ENCODE measurements around the gene MSH4. TPM values are rescaled to one million over a fixed set of nuclear protein-coding genes. Genes with fewer than 3 reads are reported as not detected.
A peak's percentile ranks its signal among the peaks of the same experiment; 100 is the strongest.
"Not testable (repeated sequence)": the region's sequence is repeated elsewhere in the genome, so short reads cannot be mapped to it uniquely, and the experiment has no call there.

MSH4 gene
- total RNA-seq, 1 donor from 2014 or later: 0.34 TPM

DNA sequence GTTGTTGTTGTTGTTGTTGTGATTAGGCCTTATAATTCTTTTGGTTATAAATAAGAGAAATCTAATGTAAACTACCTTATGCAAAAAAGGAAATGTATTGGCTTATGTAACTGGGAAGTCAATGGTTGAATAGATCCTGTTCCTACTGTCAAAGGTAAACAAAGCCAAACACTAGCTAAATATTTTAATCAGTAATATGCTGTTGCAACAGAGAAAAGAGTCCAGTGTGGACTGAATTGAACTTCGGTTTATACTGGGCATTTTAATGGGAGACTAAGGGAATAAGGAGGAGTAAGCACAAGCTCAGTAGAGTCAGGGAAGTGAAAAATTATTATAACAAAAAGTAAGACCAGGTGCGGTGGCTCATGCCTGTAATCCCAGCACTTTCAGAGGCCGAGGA, 15.4 kb downstream of the MSH4 start:
- Histone ChIP-seq H3K4me2 (ENCODE audit: low read length) (peak overlapping the region; percentile 10), H3K9me3 (ENCODE audit: insufficient read depth, low read depth, low read length) (no peaks in the 10 kb centered on the region), H3K36me3 (ENCODE audit: insufficient read depth, low read length) (no peaks in the 10 kb centered on the region), H3K79me2 (ENCODE audit: insufficient read depth, low read length) (no peaks in the 10 kb centered on the region), H3K27ac (ENCODE audit: low read depth, low read length) (no peak overlapping the region), H4K20me1 (ENCODE audit: insufficient read depth, low read length) (no peaks in the 10 kb centered on the region), H3K4me3 (ENCODE audit: insufficient read depth, low read depth, low read length) (no peak overlapping the region), H2AFZ (ENCODE audit: low read depth, low read length) (no peak overlapping the region), H3K27me3 (ENCODE audit: insufficient read depth, low read length) (no peaks in the 10 kb centered on the region), H3K4me1 (ENCODE audit: insufficient read depth, low read length) (peaks cover 6% of the 10 kb centered on the region), H3K9ac (ENCODE audit: low read length) (no peak overlapping the region)
- Mint-ChIP-seq H3K4me1 (ENCODE audit: low read depth, unreplicated experiment) (no peaks in the 10 kb centered on the region), H3K27me3 (ENCODE audit: low read depth, unreplicated experiment) (no peaks in the 10 kb centered on the region), H3K36me3 (ENCODE audit: low read depth, unreplicated experiment) (no peaks in the 10 kb centered on the region), H3K9me3 (ENCODE audit: unreplicated experiment) (no peaks in the 10 kb centered on the region), H3K4me3 (ENCODE audit: unreplicated experiment) (no peak overlapping the region), H3K27ac (ENCODE audit: unreplicated experiment) (no peak overlapping the region)
- DNase-seq (ENCODE audit: low read depth) (no peak), FAIRE-seq (no peak)
- TF ChIP-seq, protein P1, sequence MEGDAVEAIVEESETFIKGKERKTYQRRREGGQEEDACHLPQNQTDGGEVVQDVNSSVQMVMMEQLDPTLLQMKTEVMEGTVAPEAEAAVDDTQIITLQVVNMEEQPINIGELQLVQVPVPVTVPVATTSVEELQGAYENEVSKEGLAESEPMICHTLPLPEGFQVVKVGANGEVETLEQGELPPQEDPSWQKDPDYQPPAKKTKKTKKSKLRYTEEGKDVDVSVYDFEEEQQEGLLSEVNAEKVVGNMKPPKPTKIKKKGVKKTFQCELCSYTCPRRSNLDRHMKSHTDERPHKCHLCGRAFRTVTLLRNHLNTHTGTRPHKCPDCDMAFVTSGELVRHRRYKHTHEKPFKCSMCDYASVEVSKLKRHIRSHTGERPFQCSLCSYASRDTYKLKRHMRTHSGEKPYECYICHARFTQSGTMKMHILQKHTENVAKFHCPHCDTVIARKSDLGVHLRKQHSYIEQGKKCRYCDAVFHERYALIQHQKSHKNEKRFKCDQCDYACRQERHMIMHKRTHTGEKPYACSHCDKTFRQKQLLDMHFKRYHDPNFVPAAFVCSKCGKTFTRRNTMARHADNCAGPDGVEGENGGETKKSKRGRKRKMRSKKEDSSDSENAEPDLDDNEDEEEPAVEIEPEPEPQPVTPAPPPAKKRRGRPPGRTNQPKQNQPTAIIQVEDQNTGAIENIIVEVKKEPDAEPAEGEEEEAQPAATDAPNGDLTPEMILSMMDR (IDR thresholded peaks at IDR 0.05; ENCODE audit: insufficient read depth, low read depth, low read length): no peak
- no peak for TF ChIP-seq EZH2 (IDR thresholded peaks at IDR 0.05; ENCODE audit: insufficient read depth, low read length)

DNA sequence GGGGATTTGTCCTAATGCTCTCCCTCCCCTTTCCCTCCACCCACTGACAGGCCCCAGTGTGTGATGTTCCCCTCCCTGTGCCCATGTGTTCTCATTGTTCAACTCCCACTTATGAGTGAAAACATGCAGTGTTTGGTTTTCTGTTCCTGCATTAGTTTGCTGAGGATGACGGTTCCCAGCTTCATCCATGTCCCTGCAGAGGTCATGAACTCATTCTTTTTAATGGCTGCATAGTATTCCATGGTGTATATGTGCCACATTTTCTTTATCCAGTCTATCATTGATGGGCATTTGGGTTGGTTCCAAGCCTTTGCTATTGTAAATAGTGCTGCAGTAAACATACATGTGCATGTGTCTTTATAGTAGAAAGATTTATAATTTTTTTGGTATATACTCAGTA, 26.9 kb downstream of the MSH4 start:
- not testable (repeated sequence) for H3K4me1 Mint-ChIP-seq (ENCODE audit: low read depth, unreplicated experiment); H3K4me3 ChIP-seq (ENCODE audit: insufficient read depth, low read depth, low read length); H3K9me3 Mint-ChIP-seq (ENCODE audit: unreplicated experiment); H3K9me3 ChIP-seq (ENCODE audit: insufficient read depth, low read depth, low read length); H4K20me1 ChIP-seq (ENCODE audit: insufficient read depth, low read length); H3K27me3 Mint-ChIP-seq (ENCODE audit: low read depth, unreplicated experiment); H3K36me3 Mint-ChIP-seq (ENCODE audit: low read depth, unreplicated experiment); H3K4me1 ChIP-seq (ENCODE audit: insufficient read depth, low read length); H3K9ac ChIP-seq (ENCODE audit: low read length); H3K27ac Mint-ChIP-seq (ENCODE audit: unreplicated experiment); DNase-seq (ENCODE audit: low read depth); H3K79me2 ChIP-seq (ENCODE audit: insufficient read depth, low read length); H3K36me3 ChIP-seq (ENCODE audit: insufficient read depth, low read length); FAIRE-seq; H3K27me3 ChIP-seq (ENCODE audit: insufficient read depth, low read length); H3K4me3 Mint-ChIP-seq (ENCODE audit: unreplicated experiment); H3K27ac ChIP-seq (ENCODE audit: low read depth, low read length); H2AFZ ChIP-seq (ENCODE audit: low read depth, low read length); H3K4me2 ChIP-seq (ENCODE audit: low read length)

DNA sequence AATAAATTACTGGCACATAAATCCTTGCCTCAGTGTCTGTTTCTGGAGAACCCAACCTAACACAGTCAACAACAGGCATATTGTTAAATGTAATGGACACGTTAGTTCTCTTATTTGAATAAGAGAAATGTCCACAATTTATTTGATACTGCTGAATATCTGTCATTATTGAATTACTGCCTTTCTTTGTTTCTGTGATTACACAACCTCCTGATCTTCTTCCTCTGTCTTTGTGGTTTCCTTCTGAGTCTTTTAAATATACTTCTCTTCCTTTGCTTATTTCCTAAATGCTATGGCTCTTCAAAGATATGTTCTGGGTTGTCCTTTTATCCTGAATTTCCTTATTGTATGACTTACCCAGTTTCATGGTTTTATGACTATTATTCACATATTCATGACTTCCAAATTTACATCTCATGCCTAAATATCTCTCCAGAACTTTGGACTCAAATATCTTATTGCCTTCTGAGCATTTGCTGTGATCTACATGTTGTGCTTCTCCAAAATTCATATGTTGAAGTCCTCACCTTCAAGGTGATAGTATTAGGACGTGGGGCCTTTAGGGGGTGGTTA, 39.9 kb downstream of the MSH4 start:
- no peak for FAIRE-seq
- Histone ChIP-seq H4K20me1 (ENCODE audit: insufficient read depth, low read length) (no peaks in the 10 kb centered on the region), H3K9me3 (ENCODE audit: insufficient read depth, low read depth, low read length) (no peaks in the 10 kb centered on the region), H3K36me3 (ENCODE audit: insufficient read depth, low read length) (no peaks in the 10 kb centered on the region), H3K27ac (ENCODE audit: low read depth, low read length) (no peak overlapping the region), H3K79me2 (ENCODE audit: insufficient read depth, low read length) (no peaks in the 10 kb centered on the region), H3K4me3 (ENCODE audit: insufficient read depth, low read depth, low read length) (no peak overlapping the region), H3K27me3 (ENCODE audit: insufficient read depth, low read length) (no peaks in the 10 kb centered on the region), H2AFZ (ENCODE audit: low read depth, low read length) (no peak overlapping the region), H3K4me1 (ENCODE audit: insufficient read depth, low read length) (no peaks in the 10 kb centered on the region), H3K4me2 (ENCODE audit: low read length) (no peak overlapping the region), H3K9ac (ENCODE audit: low read length) (no peak overlapping the region)
- Mint-ChIP-seq H3K27ac (ENCODE audit: unreplicated experiment) (no peak overlapping the region), H3K4me1 (ENCODE audit: low read depth, unreplicated experiment) (no peaks in the 10 kb centered on the region), H3K9me3 (ENCODE audit: unreplicated experiment) (peaks cover 16% of the 10 kb centered on the region), H3K4me3 (ENCODE audit: unreplicated experiment) (no peak overlapping the region), H3K27me3 (ENCODE audit: low read depth, unreplicated experiment) (no peaks in the 10 kb centered on the region), H3K36me3 (ENCODE audit: low read depth, unreplicated experiment) (no peaks in the 10 kb centered on the region)
- DNase-seq (ENCODE audit: low read depth): no peak
- TF ChIP-seq EZH2 (IDR thresholded peaks at IDR 0.05; ENCODE audit: insufficient read depth, low read length): no peak
- TF ChIP-seq, protein P1 (IDR thresholded peaks at IDR 0.05; ENCODE audit: insufficient read depth, low read depth, low read length): no peak
